ENCODE data around the gene TNFRSF8. TPM values are rescaled to one million over a fixed set of nuclear protein-coding genes. Genes with fewer than 3 reads are reported as not detected.

Gene TNFRSF8
- total and polyA plus RNA-seq, 9 of the 15 experiments (the other 6 are each of a cell fraction or from before 2014, with no cell fraction given): 3.5 to 38.4 (median 17.1) TPM

GRCh38 chr1:12016182-12016581 lies 46.9 kb upstream of the TNFRSF8 start (continued):
- TF ChIP-seq ADNP (tag; IDR thresholded peaks at IDR 0.05) (0 out of 2 replicates have a peak, but pooled peaks have one; percentile 27), ZNF274 (IDR thresholded peaks at IDR 0.05; ENCODE audit: borderline replicate concordance, low read depth, low read length) (no peak), ZNF589 (CRISPR knock-in tag; IDR thresholded peaks at IDR 0.05; ENCODE audit: low read depth) (no peak), RFX7 (CRISPR knock-in tag; IDR thresholded peaks at IDR 0.05) (no peak), RCOR1 (IDR thresholded peaks at IDR 0.05; ENCODE audit: borderline replicate concordance in 1 of 2, low read depth in 2 of 2, low read length in 2 of 2) (0 out of 4 replicates have a peak, but pooled peaks of 1 of the 2 experiments have one; percentile 22), TBL1XR1 (IDR thresholded peaks at IDR 0.05; ENCODE audit: low read length in 2 of 2) (no peak), ASH1L (IDR thresholded peaks at IDR 0.05; ENCODE audit: borderline replicate concordance, low read depth, partially characterized antibody) (no peak), IRF2 (CRISPR knock-in tag; IDR thresholded peaks at IDR 0.05) (no peak), TRIM24 (IDR thresholded peaks at IDR 0.05) (peak in 1 of 2 experiments; percentile 37; a peak in 2 of 4 replicates), HDAC2 (IDR thresholded peaks at IDR 0.05) (peak; percentile 86), ZC3H4 (CRISPR knock-in tag; IDR thresholded peaks at IDR 0.05; ENCODE audit: borderline replicate concordance) (no peak), CTCFL (IDR thresholded peaks at IDR 0.05; ENCODE audit: borderline replicate concordance, insufficient read depth, low read depth, low read length, poor library complexity, severe bottlenecking) (no peak), ARNT (IDR thresholded peaks at IDR 0.05) (peak in 1 of 2 experiments; percentile 50; a peak in 1 of 4 replicates), CBFB (CRISPR knock-in tag; IDR thresholded peaks at IDR 0.05) (no peak), EP400 (IDR thresholded peaks at IDR 0.05) (0 out of 2 replicates have a peak, but pooled peaks have one; percentile 8), CUX1 (CRISPR knock-in tag; IDR thresholded peaks at IDR 0.05) (no peak), NR3C1 (CRISPR knock-in tag; IDR thresholded peaks at IDR 0.05) (no peak)
